OCI-LY1 (cell line): ENCODE data around the gene UCHL5.

ENCODE experiments used
- H2AFZ ChIP-seq: fragments of 200-600 bp; sonication (generic), shearing (Covaris generic); 2 replicates; pipeline ENCODE4 v1.6.0; 2014; ENCODE audit warnings: antibody characterized with exemption, mild to moderate bottlenecking, low read length
- H3F3A ChIP-seq: fragments of 200-600 bp; sonication (generic), shearing (Covaris generic); 2 replicates; pipeline ENCODE4 v1.6.0; 2014; ENCODE audit warnings: mild to moderate bottlenecking, antibody characterized with exemption, low read length, moderate library complexity; ENCODE audit not compliant: insufficient read depth
- H3K27ac ChIP-seq: fragments of 200-600 bp; sonication (generic); 2 replicates; pipeline ENCODE4 v1.5.1; 2014; ENCODE audit warnings: low read length, mixed run types, mild to moderate bottlenecking, low read depth; ENCODE audit not compliant: poor library complexity, severe bottlenecking
- H3K27me3 ChIP-seq: fragments of 200-600 bp; sonication (generic); 2 replicates; pipeline ENCODE4 v1.6.0; 2014; ENCODE audit warnings: antibody characterized with exemption, mild to moderate bottlenecking, low read length, moderate library complexity; ENCODE audit not compliant: insufficient read depth
- H3K36me3 ChIP-seq: fragments of 200-600 bp; sonication (generic); 2 replicates; pipeline ENCODE4 v1.6.1; 2014; ENCODE audit warnings: mild to moderate bottlenecking, antibody characterized with exemption, low read length, moderate library complexity, mixed read lengths; ENCODE audit not compliant: insufficient read depth
- H3K4me1 ChIP-seq: fragments of 200-600 bp; sonication (generic); 2 replicates; pipeline ENCODE4 v1.5.1; 2014; ENCODE audit warnings: mild to moderate bottlenecking, low read length, moderate library complexity; ENCODE audit not compliant: insufficient read depth, severe bottlenecking
- H3K4me2 ChIP-seq: fragments of 200-600 bp; sonication (generic), shearing (Covaris generic); 2 replicates; pipeline ENCODE4 v1.6.1; 2014; ENCODE audit warnings: low read length
- H3K4me3 ChIP-seq: fragments of 200-600 bp; sonication (generic); 2 replicates; pipeline ENCODE4 v1.5.1; 2014; ENCODE audit warnings: low read length, low read depth, mild to moderate bottlenecking, mixed read lengths; ENCODE audit not compliant: poor library complexity, severe bottlenecking
- H3K79me2 ChIP-seq: fragments of 200-600 bp; shearing (Covaris generic); 2 replicates; pipeline ENCODE4 v1.6.1; 2016; ENCODE audit warnings: mixed run types, low read length, mixed read lengths; ENCODE audit not compliant: insufficient read depth
- H3K9ac ChIP-seq: fragments of 200-600 bp; sonication (generic), shearing (Covaris generic); 2 replicates; pipeline ENCODE4 v1.6.1; 2014; ENCODE audit warnings: mild to moderate bottlenecking, low read length, mixed read lengths
- H3K9me2 ChIP-seq: fragments of 200-600 bp; sonication (generic), shearing (Covaris generic); 2 replicates; pipeline ENCODE4 v1.6.1; 2014; ENCODE audit warnings: low read depth, mild to moderate bottlenecking, low read length, mixed read lengths
- H3K9me3 ChIP-seq: fragments of 200-600 bp; shearing (Covaris generic); 2 replicates; pipeline ENCODE4 v1.6.1; 2014; ENCODE audit warnings: low read length, mixed read lengths
- H4K20me1 ChIP-seq: fragments of 200-600 bp; sonication (generic), shearing (Covaris generic); 2 replicates; pipeline ENCODE4 v1.6.0; 2016; ENCODE audit warnings: mild to moderate bottlenecking, low read length; ENCODE audit not compliant: insufficient read depth
- EZH2 ChIP-seq: fragments of 200-600 bp; sonication (generic), shearing (Covaris generic); IDR thresholded peaks from 2 replicates; pipeline ENCODE4 v1.8.0; 2017; ENCODE audit warnings: borderline replicate concordance, mixed run types, mild to moderate bottlenecking, antibody characterized with exemption, low read length, moderate library complexity, mixed read lengths
- TF ChIP-seq, protein P1 (sequence below): fragments of 200-600 bp; sonication (generic), shearing (Covaris generic); IDR thresholded peaks from 2 replicates; pipeline ENCODE4 v1.5.1; 2017; ENCODE audit warnings: mild to moderate bottlenecking, antibody characterized with exemption, low read length, moderate library complexity, mixed read lengths

The UCHL5 gene

DNA sequence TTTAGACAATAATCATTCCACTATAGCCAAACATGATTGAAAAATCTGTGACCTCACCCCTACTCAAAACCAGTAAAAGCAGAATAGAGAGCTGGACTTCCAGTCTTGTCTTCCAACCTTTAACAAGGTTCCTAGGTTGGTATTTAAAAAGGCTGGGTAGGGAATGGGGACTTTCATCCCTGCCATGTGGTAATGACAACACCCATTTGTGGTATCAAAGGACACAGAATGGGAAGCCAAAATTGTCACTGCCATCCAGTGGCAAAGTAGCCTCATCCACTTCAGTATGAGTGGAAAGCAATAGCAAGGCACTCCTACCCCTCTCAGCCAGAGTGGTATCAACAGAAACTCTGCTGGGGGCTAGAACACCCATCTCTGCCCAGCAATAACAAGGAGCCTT is 33.9 kb downstream of the UCHL5 start:
- Histone ChIP-seq H3K27ac (no peak overlapping the region), H3K9me2 (no peaks in the 10 kb centered on the region), H3K36me3 (peaks cover 73% of the 10 kb centered on the region), H3K9ac (no peak overlapping the region), H4K20me1 (no peaks in the 10 kb centered on the region), H3K79me2 (no peaks in the 10 kb centered on the region), H3K4me3 (no peak overlapping the region), H3K4me1 (no peaks in the 10 kb centered on the region), H2AFZ (no peak overlapping the region), H3F3A (no peaks in the 10 kb centered on the region), H3K27me3 (no peaks in the 10 kb centered on the region), H3K9me3 (no peaks in the 10 kb centered on the region), H3K4me2 (no peak overlapping the region)
- TF ChIP-seq, protein P1, sequence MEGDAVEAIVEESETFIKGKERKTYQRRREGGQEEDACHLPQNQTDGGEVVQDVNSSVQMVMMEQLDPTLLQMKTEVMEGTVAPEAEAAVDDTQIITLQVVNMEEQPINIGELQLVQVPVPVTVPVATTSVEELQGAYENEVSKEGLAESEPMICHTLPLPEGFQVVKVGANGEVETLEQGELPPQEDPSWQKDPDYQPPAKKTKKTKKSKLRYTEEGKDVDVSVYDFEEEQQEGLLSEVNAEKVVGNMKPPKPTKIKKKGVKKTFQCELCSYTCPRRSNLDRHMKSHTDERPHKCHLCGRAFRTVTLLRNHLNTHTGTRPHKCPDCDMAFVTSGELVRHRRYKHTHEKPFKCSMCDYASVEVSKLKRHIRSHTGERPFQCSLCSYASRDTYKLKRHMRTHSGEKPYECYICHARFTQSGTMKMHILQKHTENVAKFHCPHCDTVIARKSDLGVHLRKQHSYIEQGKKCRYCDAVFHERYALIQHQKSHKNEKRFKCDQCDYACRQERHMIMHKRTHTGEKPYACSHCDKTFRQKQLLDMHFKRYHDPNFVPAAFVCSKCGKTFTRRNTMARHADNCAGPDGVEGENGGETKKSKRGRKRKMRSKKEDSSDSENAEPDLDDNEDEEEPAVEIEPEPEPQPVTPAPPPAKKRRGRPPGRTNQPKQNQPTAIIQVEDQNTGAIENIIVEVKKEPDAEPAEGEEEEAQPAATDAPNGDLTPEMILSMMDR: no peak
- TF ChIP-seq EZH2: no peak

DNA sequence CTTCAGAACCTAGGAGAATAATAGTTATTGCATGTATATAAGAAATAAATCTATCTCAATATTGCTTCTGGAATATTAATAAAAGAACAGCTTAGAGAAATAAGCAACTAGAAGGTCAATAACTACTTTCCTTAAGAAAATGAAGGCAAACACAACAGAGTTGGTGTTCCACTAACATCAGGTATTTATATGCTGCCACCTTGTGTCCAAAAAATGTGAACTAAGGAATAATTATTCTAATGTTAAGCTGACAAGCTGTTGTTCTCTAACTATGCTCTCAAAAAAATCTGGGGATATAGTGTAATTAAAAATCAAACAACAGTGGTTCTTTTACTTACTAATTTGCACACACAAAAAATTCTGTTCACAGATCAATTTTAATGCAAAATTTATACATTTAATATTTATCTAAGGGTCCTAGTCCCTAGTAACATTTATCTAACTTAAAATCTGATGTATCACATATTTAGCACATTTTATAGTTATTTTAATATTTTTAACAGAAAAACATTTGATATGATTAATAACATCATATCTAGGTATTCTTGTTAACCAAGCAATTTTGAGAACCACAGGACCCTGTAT is 39.6 kb downstream of the UCHL5 start:
- no peak overlapping the region for H2AFZ ChIP-seq
- no peaks in the 10 kb centered on the region for H3K9me2 ChIP-seq
- H3K4me2 ChIP-seq: no peak overlapping the region
- peaks cover 50% of the 10 kb centered on the region for H3K36me3 ChIP-seq
- H4K20me1 ChIP-seq: no peaks in the 10 kb centered on the region
- TF ChIP-seq EZH2: no peak
- TF ChIP-seq, protein P1: peak; percentile 51
- no peaks in the 10 kb centered on the region for H3K79me2 ChIP-seq
- H3K9ac ChIP-seq: no peak overlapping the region
- no peaks in the 10 kb centered on the region for H3F3A ChIP-seq
- H3K27ac ChIP-seq: no peak overlapping the region
- H3K27me3 ChIP-seq: no peaks in the 10 kb centered on the region
- H3K4me1 ChIP-seq: no peaks in the 10 kb centered on the region
- no peaks in the 10 kb centered on the region for H3K9me3 ChIP-seq
- H3K4me3 ChIP-seq: no peak overlapping the region

DNA sequence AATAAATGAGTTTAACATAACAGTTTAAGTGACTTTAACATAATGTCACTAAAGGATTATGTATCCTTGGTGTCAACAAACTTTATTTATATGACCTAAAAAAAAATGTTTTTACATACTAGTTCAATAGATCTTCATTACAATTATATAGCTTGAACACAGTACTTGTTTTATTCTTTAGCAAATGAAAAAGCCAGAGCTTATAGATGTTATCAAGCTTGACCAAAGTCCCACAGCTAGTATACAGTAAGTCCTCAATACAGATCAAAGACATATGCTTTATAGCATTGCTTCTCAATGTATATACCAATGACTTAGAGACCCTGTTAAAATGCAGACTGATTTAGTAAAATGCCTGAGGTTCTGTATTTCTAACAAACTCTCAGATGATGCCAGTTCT is 42.4 kb downstream of the UCHL5 start:
- H3K9ac ChIP-seq: no peak overlapping the region
- H3K4me2 ChIP-seq: no peak overlapping the region
- no peaks in the 10 kb centered on the region for H3K27me3 ChIP-seq
- no peak overlapping the region for H3K4me3 ChIP-seq
- H3K9me2 ChIP-seq: no peaks in the 10 kb centered on the region
- H3K4me1 ChIP-seq: no peaks in the 10 kb centered on the region
- H3K27ac ChIP-seq: no peak overlapping the region
- H4K20me1 ChIP-seq: no peaks in the 10 kb centered on the region
- H2AFZ ChIP-seq: no peak overlapping the region
- peaks cover 30% of the 10 kb centered on the region; the same call in 1 of the 2 replicates for H3K36me3 ChIP-seq
- H3F3A ChIP-seq: no peaks in the 10 kb centered on the region
- no peaks in the 10 kb centered on the region for H3K79me2 ChIP-seq
- no peaks in the 10 kb centered on the region for H3K9me3 ChIP-seq
- TF ChIP-seq, protein P1: no peak
- TF ChIP-seq EZH2: no peak
